Adrenal gland (tissue), 12 donors: Measurements from ENCODE around the gene IGFBP5. TPM values are rescaled to one million over a fixed set of nuclear protein-coding genes. Genes with fewer than 3 reads are reported as not detected.

Source experiments
- DNase-seq, 7 donors: peaks; one replicate each; pipeline ENCODE4 v3.0.0-alpha.2; 2019 to 2020
- H3K27ac ChIP-seq, 5 donors: fragments of 200-600 bp; sonication (generic) in 4 of 5; 1 replicate in 3 of 5; 2 replicates in 2 of 5; pipeline versions ENCODE4 v1.5.1 to v1.8.0; 2016 to 2020; ENCODE audit warnings: mild to moderate bottlenecking in 1 of 5
- H3K27me3 ChIP-seq: fragments of 200-600 bp; 2 replicates; pipeline ENCODE4 v1.8.0; 2021
- H3K36me3 ChIP-seq, 2 donors: fragments of 200-600 bp; replicated peaks in 1 of 2; 1 replicate in 1 of 2; 2 replicates in 1 of 2; pipeline versions ENCODE4 v1.5.1 to v1.8.0; 2018 to 2022
- H3K4me1 ChIP-seq, 2 donors: fragments of 200-600 bp; replicated peaks in 1 of 2; 1 replicate in 1 of 2; 2 replicates in 1 of 2; pipeline versions ENCODE4 v1.5.1 to v1.8.0; 2018 to 2021
- H3K4me3 ChIP-seq, 4 donors: fragments of 200-600 bp; sonication (generic) in 3 of 4; one replicate each; pipeline ENCODE4 v1.5.1; 2016 to 2018
- H3K9me3 ChIP-seq, 3 donors: fragments of 200-600 bp; sonication (generic) in 1 of 3; replicated peaks in 1 of 3; 1 replicate in 2 of 3; 2 replicates in 1 of 3; pipeline versions ENCODE4 v1.5.1 to v1.8.0; 2016 to 2021
- POLR2A ChIP-seq, 2 donors: fragments of 450-650 bp; IDR thresholded peaks; one replicate each; pipeline ENCODE4 v1.6.1; 2017; ENCODE audit warnings: antibody characterized with exemption in 2 of 2, mild to moderate bottlenecking in 2 of 2, moderate library complexity in 1 of 2
- WGBS, 4 donors: extraction: QIAGEN DNeasy Blood & Tissue Kit in 2 of 4; methylation state at CpG; one replicate each; pipeline versions ENCODE4 v1.1.5 to v1.1.7; 2013 to 2017; 5-methylcytosine and 5-hydroxymethylcytosine counted together
- intact Hi-C, 2 donors: fragments of 100-400 bp; cut with DNase I; formaldehyde crosslinking; loops; one replicate each; pipeline versions ENCODE4 v1.14.1 to v1.15.0; 2022 to 2023
- polyA plus RNA-seq, 3 donors: library from polyadenylated mRNA; stranded (reverse); fragments of 200-250 nt in 2 of 3; fragments of 350-450 nt in 1 of 3; fragmentation: Illumina TruSeq in 1 of 3; extraction: RNeasy Lipid Tissue Mini Kit (QIAGEN cat#74804) in 1 of 3; gene quantifications; one replicate each; pipeline ENCODE4 v1.2.3, GENCODE V29; 2013 to 2014
- total RNA-seq, 9 donors: library from RNA; depleted of rRNA in 4 of 9; stranded (reverse); fragments of >200 nt in 4 of 9; fragments of 120-200 nt in 1 of 9; fragmentation: NEBNext Ultra II Directional in 1 of 9; extraction: Animal tissue kit (Norgen Biotek cat#: 25700) in 1 of 9; gene quantifications; one replicate each; pipeline versions ENCODE4 v1.1.0 to v1.2.4, GENCODE V29; 2013 to 2023
- TF ChIP-seq, protein P1 (sequence below), 6 experiments: fragments of 450-650 bp in 4 of 6; fragments of 200-600 bp in 2 of 6; sonication (generic) in 1 of 6; IDR thresholded peaks; 1 replicate in 5 of 6; 2 replicates in 1 of 6; pipeline versions ENCODE4 v1.5.1 to v1.8.0; 2016 to 2021; ENCODE audit warnings: antibody characterized with exemption in 6 of 6, mild to moderate bottlenecking in 2 of 6, moderate library complexity in 1 of 6
- donor health status: healthy with polysubstance abuse.
- donor health status: Bipolar disorder and iron deficiency.
- donor health status: DM: yes; HTN: yes; CAD: no.
- donor health status: DM: no; HTN: no; CAD: no.
- donor health status: DM: no; HTN: no; CAD: no.
- donor health status: DM: yes; HTN: yes; CAD: no.

The IGFBP5 gene
- total and polyA plus RNA-seq, 12 donors, result 92.5 to 2,550 (median 609) TPM

DNA sequence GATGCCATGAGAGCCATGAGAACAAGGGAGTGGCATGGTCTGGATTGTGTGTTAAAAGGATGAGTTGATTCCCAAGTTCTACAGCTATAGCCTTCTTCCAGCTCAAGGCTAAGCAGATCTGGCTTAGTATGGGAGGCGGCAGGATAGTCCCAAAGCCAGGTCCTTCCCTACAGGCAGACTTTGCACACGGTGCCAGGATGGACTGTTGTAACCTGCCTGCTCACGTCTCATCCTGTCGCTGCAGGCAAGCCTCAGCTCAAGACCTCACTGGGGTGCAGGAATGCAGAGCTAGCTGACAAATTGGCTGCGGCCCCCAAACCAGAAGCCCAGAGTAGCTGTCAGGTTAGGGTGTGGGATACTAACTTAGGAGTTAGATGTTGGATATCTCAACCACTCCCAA, 28.8 kb upstream of the IGFBP5 start:
- Histone ChIP-seq H3K27ac (no peak overlapping the region), H3K4me3 (no peak overlapping the region), H3K36me3 (no peaks in the 10 kb centered on the region), H3K4me1 (no peaks in the 10 kb centered on the region), H3K9me3 (no peaks in the 10 kb centered on the region), H3K27me3 (no peaks in the 10 kb centered on the region)
- intact Hi-C loops, result no loop called here
- DNase-seq, result no peak
- 86 to 95% (median 92%) methylated on average over 1 to 5 of the region's 5 CpGs for WGBS, 4 donors
- TF ChIP-seq, protein P1, sequence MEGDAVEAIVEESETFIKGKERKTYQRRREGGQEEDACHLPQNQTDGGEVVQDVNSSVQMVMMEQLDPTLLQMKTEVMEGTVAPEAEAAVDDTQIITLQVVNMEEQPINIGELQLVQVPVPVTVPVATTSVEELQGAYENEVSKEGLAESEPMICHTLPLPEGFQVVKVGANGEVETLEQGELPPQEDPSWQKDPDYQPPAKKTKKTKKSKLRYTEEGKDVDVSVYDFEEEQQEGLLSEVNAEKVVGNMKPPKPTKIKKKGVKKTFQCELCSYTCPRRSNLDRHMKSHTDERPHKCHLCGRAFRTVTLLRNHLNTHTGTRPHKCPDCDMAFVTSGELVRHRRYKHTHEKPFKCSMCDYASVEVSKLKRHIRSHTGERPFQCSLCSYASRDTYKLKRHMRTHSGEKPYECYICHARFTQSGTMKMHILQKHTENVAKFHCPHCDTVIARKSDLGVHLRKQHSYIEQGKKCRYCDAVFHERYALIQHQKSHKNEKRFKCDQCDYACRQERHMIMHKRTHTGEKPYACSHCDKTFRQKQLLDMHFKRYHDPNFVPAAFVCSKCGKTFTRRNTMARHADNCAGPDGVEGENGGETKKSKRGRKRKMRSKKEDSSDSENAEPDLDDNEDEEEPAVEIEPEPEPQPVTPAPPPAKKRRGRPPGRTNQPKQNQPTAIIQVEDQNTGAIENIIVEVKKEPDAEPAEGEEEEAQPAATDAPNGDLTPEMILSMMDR (IDR thresholded peaks at IDR 0.05), result no peak
- no peak for TF ChIP-seq POLR2A (IDR thresholded peaks at IDR 0.05)

GRCh38 chr2:216721141-216721540, 25.8 kb upstream of the IGFBP5 start:
- WGBS, 4 donors, result 93 to 100% (median 95%) methylated on average over 1 of the region's 1 CpG
- TF ChIP-seq, protein P1 (IDR thresholded peaks at IDR 0.05), result no peak
- no peak for TF ChIP-seq POLR2A (IDR thresholded peaks at IDR 0.05)
- Histone ChIP-seq H3K4me1 (no peaks in the 10 kb centered on the region), H3K4me3 (no peak overlapping the region), H3K36me3 (no peaks in the 10 kb centered on the region), H3K27me3 (no peaks in the 10 kb centered on the region), H3K27ac (no peak overlapping the region), H3K9me3 (no peaks in the 10 kb centered on the region)
- intact Hi-C loops, result no loop called here
- no peak for DNase-seq

DNA sequence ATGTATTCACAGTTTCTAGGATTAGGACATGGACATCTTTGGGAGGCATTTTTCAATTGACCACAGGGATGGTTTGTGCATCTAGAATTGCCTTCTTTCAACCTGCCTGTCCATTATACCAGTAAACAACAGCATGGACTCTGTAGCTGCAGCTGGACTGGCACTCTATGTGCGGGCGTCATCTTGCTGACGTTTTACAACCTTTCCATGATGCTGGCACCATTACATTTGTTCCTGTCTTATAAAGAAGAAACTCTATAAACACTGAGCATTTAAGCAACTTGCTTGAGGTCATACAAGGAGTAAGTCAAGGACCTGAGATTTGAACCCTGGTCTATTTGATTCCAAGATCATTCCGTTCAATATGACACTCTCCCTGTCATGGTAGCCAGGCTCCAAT, 25.4 kb upstream of the IGFBP5 start:
- H3K36me3 ChIP-seq, result no peaks in the 10 kb centered on the region
- H3K4me1 ChIP-seq, result no peaks in the 10 kb centered on the region
- WGBS, 4 donors, result 83 to 93% (median 87%) methylated on average over 4 of the region's 4 CpGs
- H3K27ac ChIP-seq, result no peak overlapping the region
- intact Hi-C loops, result no loop called here
- TF ChIP-seq POLR2A (IDR thresholded peaks at IDR 0.05), result no peak
- TF ChIP-seq, protein P1 (IDR thresholded peaks at IDR 0.05), result no peak
- H3K9me3 ChIP-seq, result no peaks in the 10 kb centered on the region
- no peaks in the 10 kb centered on the region for H3K27me3 ChIP-seq
- DNase-seq, result no peak
- H3K4me3 ChIP-seq, result no peak overlapping the region

GRCh38 chr2:216717907-216718615, 22.7 kb upstream of the IGFBP5 start:
- Histone ChIP-seq H3K36me3 (no peaks in the 10 kb centered on the region), H3K27ac (no peak overlapping the region), H3K9me3 (no peaks in the 10 kb centered on the region), H3K4me1 (no peaks in the 10 kb centered on the region), H3K27me3 (no peaks in the 10 kb centered on the region), H3K4me3 (no peak overlapping the region)
- TF ChIP-seq, protein P1 (IDR thresholded peaks at IDR 0.05), result no peak
- no peak for TF ChIP-seq POLR2A (IDR thresholded peaks at IDR 0.05)
- no peak for DNase-seq
- intact Hi-C loops, result no loop called here
- WGBS, 4 donors, result 89 to 97% (median 92%) methylated on average over 3 to 8 of the region's 8 CpGs
